22Rv1 (cell line): Measurements from ENCODE around the gene CNTLN.

Source experiments
- H3K27ac ChIP-seq: fragments of 450-650 bp; 2 replicates; pipeline ENCODE4 v1.5.1; 2017
- ZFX ChIP-seq: fragments of 450-650 bp; IDR thresholded peaks from 2 replicates; pipeline ENCODE4 v1.6.1; 2017; ENCODE audit warnings: antibody characterized with exemption, borderline replicate concordance
- TF ChIP-seq, protein P1 (sequence below): fragments of 450-650 bp; IDR thresholded peaks from 2 replicates; pipeline ENCODE4 v1.5.1; 2017; ENCODE audit warnings: mild to moderate bottlenecking

The CNTLN gene

DNA sequence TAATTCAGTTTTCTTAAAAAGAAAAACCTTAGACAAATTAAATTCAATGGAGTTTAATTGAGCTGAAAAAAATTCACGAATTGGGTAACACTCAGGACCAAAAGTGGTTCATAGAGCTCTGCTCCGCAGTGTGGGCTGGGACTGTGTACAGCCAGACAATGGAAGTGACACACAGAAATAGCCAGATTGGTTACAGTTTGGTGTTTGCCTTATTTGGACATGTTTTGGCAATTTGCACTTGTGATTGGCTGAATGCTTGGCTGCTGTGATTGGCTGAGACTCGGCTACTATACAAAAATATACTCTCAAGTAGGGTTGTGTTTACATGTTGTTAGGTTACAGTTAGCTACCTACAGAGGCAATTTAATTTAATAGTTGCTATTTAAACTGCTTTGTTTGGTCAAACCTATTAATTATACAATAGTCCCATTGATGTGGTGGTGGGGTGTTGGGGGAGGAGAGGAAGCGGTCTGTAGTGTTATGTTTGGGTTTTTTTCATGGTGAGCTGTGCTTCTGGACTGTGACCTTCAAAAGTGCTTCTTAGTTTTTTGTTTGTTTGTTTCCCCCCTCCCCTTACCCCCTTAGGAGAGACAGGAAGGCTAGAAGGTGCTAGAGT lies 95.2 kb downstream of the CNTLN start:
- TF ChIP-seq, protein P1, sequence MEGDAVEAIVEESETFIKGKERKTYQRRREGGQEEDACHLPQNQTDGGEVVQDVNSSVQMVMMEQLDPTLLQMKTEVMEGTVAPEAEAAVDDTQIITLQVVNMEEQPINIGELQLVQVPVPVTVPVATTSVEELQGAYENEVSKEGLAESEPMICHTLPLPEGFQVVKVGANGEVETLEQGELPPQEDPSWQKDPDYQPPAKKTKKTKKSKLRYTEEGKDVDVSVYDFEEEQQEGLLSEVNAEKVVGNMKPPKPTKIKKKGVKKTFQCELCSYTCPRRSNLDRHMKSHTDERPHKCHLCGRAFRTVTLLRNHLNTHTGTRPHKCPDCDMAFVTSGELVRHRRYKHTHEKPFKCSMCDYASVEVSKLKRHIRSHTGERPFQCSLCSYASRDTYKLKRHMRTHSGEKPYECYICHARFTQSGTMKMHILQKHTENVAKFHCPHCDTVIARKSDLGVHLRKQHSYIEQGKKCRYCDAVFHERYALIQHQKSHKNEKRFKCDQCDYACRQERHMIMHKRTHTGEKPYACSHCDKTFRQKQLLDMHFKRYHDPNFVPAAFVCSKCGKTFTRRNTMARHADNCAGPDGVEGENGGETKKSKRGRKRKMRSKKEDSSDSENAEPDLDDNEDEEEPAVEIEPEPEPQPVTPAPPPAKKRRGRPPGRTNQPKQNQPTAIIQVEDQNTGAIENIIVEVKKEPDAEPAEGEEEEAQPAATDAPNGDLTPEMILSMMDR: no peak
- no peak for TF ChIP-seq ZFX
- no peak overlapping the region for H3K27ac ChIP-seq

DNA sequence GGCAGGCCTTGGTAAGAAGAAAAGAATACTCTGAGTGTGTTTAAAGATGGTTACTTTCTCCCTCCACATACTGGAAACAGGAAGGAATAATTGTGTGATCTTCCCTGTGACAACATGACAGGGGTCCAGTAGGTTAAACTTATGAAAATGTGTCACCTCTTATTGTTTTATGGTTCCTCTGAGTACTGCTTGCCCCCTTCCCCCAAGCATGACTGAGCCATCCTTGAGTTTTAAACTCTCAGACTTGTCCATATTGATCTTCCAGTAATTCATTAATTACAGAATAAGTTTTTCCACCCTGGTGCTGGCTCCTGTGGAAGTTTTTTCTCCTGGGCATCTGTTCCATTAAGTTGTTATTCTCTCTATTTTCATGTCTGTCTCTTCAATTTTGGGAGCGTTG lies 95.8 kb downstream of the CNTLN start:
- TF ChIP-seq, protein P1: no peak
- TF ChIP-seq ZFX: no peak
- no peak overlapping the region for H3K27ac ChIP-seq

DNA sequence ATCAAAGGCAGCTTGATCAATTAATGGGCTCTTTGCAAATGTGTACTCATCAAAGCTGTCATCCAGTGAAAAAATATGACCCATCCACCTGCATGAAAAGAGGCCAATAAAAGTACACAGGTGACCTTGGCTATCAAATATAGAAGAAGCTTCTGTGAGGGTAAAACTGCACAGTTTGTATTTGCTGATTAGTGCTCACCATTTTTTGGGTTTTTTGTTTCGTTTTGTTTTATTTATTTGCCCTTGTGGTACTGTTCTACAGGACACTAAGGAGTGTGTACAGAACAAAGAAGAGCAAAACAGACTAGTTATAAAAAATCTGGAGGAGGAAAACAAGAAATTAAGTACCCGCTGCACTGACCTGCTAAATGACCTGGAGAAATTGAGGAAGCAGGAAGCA lies 101.3 kb downstream of the CNTLN start:
- H3K27ac ChIP-seq: no peak overlapping the region
- TF ChIP-seq, protein P1: no peak
- TF ChIP-seq ZFX: no peak

DNA sequence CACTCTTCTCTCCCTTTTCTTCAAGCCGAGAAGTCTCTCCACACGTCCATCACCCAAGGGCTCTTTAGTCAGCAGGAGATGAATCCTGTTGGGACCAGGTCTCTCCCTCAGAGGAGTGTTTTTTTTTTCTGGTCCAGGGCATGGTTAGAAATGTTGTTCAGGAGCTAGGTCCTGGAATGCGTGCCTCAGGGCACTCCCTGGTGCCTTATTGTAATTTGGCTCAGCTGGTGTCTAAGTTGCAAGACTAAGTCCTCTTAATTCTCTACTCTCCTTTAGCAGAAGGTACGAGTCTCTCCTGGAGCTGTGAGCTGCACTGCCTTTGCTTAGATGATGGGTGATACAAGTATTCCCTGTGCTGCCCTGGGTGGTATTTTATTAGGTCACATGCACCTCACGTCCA lies 111.9 kb downstream of the CNTLN start:
- no peak overlapping the region for H3K27ac ChIP-seq
- no peak for TF ChIP-seq ZFX
- TF ChIP-seq, protein P1: no peak

DNA sequence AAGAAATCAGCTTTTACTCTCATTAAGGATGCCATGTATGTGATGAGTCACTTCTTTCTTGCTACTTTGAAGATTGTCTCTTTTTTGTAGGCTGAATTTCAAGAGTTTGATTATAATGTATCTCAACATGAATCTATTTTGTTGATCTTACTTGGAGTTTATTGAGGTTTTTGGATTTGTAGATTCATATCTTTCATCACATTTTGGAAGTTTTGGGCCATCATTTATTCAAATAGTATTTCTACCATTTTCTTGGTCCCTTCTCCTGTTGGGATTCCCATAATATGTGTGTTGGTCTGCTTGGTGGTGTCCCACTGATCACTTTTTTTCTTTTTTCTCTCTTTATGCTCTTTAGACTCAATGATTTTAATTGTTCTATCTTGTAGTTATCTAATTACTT lies 116.3 kb downstream of the CNTLN start:
- no peak overlapping the region for H3K27ac ChIP-seq
- TF ChIP-seq, protein P1: no peak
- no peak for TF ChIP-seq ZFX

DNA sequence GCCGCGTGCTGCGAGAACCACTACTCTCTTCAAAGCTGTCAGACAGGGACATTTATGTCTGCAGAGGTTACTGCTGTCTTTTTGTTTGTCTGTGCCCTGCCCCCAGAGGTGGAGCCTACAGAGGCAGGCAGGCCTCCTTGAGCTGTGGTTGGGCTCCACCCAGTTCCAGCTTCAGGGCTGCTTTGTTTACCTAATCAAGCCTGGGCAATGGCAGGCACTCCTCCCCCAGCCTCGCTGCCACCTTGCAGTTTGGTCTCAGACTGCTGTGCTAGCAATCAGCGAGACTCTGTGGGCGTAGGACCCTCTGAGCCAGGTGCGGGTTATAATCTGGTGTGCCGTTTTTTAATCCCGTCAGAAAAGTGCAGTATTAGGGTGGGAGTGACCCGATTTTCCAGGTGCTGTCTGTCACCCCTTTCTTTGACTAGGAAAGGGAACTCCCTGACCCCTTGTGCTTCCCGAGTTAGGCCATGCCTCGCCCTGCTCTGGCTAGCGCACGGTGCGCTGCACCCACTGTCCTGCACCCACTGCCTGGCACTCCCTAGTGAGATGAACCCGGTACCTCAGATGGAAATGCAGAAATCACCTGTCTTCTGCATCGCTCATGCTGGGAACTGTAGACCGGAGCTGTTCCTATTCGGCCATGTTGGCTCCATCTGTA lies 133.8 kb downstream of the CNTLN start:
- peak overlapping the region; percentile 66 for H3K27ac ChIP-seq

DNA sequence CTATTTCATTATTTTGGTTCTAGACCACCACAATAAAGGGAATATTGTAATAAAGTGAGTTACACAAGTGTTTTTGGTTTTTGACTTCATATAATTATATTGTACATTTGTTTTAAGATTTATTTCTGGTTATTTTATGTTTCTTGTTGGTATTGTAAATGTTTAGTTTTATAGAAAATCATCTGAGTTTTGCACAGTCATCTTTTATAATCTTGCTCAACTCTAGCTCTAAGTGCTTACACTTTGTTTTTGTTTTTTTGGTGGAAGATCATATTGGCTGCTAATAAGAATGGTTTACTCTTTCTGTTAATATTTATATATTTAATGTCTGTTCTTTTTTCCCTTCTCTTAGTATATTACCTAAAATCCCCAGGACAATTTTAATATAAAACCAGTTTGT lies 135.0 kb downstream of the CNTLN start:
- no peak for TF ChIP-seq ZFX
- TF ChIP-seq, protein P1: no peak
- peak overlapping the region; percentile 66; the same call in 1 of the 2 replicates for H3K27ac ChIP-seq

DNA sequence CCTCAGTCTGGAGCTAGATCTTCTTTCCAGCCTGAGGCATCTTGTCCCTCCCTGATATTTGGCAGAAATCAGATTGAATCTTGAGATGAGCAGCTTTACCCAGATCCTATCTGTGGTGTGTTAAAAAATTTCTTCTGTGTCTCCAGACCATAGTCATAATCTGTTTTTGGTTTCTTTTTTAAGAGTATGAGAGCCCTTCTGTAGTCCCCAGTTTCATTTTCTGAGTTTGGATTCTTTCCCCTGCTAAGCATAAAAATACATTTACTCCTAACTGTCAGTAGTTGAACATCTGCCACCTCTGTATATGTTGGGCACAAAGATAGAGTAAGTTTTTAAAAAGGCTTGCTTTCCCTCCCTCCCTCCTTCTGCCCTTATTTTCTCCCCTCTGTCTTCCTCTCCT lies 137.7 kb downstream of the CNTLN start:
- no peak overlapping the region for H3K27ac ChIP-seq
- TF ChIP-seq ZFX: no peak
- TF ChIP-seq, protein P1: no peak
